ENCODE results near the gene KANK4.

The KANK4 gene

DNA sequence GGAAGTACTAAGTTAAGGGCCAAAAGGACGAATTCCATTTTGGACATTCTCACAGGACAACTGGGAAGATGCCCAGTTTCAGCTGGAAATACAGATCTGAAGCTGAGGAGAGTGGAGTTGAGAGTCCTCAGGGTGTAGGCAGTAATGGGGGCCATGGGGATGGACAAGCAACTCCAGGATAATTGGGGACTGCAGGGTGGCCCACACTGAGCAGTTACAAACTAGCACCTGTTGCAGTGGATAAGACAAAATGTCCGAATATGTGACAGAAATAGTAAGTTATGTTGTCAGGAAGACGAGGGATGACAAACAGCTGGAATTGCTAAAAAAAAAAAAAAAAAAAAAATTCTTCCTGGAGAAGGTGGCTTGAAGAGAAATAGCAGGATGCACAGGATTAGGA is 34.6 kb upstream of the KANK4 start:
- Histone ChIP-seq H3K27me3 (ENCODE audit: low read depth, low read length) (no peaks in the 10 kb centered on the region), H3K4me3 (ENCODE audit: low read depth in 1 of 2, low read length in 2 of 2) (no peak overlapping the region), H3K36me3 (ENCODE audit: control insufficient read depth in 1 of 2, insufficient read depth in 2 of 2, low read length in 2 of 2) (no peaks in the 10 kb centered on the region), H3K9me3 (ENCODE audit: control insufficient read depth in 1 of 2, low read length in 2 of 2) (no peaks in the 10 kb centered on the region), H3K27ac (ENCODE audit: low read length) (no peak overlapping the region), H3K4me1 (ENCODE audit: control insufficient read depth in 1 of 2, insufficient read depth in 2 of 2, low read length in 2 of 2) (no peaks in the 10 kb centered on the region)

DNA sequence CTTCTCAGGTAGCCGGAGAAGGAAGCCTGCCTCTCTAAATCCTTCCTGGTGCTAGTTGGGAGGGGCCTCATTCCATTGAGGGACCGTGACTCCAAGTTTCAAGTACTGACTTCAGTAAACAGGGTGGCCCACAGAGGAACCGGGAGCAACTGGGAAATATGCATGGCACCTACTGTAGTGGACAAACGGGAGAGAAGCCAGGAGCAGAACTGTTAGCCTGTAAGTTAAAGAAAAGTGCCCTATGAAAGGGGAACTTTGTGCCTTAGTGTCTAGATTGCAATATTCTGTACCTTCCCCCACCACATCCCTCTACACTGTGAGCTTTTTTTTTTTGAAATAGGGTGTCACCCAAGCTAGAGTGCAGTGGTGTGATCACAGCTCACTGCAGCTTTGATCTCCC is 33.2 kb upstream of the KANK4 start:
- H3K36me3 ChIP-seq (ENCODE audit: control insufficient read depth in 1 of 2, insufficient read depth in 2 of 2, low read length in 2 of 2): no peaks in the 10 kb centered on the region
- H3K4me1 ChIP-seq (ENCODE audit: control insufficient read depth in 1 of 2, insufficient read depth in 2 of 2, low read length in 2 of 2): no peaks in the 10 kb centered on the region
- no peaks in the 10 kb centered on the region for H3K27me3 ChIP-seq (ENCODE audit: low read depth, low read length)
- no peak overlapping the region for H3K4me3 ChIP-seq (ENCODE audit: low read depth in 1 of 2, low read length in 2 of 2)
- H3K27ac ChIP-seq (ENCODE audit: low read length): no peak overlapping the region
- H3K9me3 ChIP-seq (ENCODE audit: control insufficient read depth in 1 of 2, low read length in 2 of 2): no peaks in the 10 kb centered on the region

DNA sequence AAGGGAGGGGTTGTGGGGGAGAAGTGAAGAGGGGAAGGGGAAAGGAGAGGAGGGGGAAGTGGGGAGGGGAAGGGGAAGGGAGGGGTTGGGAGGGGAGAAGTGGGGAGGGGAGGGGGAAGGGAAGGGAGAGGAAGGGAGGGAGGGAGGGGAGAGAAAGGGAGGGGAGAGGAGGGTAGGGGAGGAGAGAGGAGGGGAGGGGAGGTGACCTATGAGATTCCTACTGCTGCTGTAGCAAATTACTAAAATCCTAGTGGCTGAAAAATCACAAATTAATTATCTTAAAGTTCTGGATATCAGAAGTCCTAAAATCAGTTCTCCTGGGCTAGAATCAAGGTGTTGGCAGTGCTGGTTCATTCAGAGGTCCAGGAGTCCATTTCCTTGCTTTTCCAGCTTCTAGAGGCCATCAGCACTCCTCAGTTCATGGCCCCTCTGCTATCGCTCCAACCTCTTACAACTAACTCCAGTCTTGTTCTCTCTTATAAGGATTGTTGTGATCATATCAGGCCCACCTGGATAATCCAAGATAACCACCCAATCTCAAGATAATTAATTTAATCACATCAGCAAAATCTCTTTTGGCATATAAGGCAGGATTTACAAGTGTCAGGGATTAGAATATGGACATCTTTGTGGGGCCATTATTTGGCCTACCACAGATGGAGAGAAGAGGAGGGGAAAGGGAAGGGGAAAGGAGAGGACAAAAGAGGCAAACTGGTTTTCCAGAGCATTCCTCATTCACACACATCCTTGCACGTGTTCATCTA is 30.4 kb upstream of the KANK4 start:
- Histone ChIP-seq H3K4me1 (ENCODE audit: control insufficient read depth in 1 of 2, insufficient read depth in 2 of 2, low read length in 2 of 2) (no peaks in the 10 kb centered on the region), H3K36me3 (ENCODE audit: control insufficient read depth in 1 of 2, insufficient read depth in 2 of 2, low read length in 2 of 2) (no peaks in the 10 kb centered on the region), H3K9me3 (ENCODE audit: control insufficient read depth in 1 of 2, low read length in 2 of 2) (no peaks in the 10 kb centered on the region), H3K4me3 (ENCODE audit: low read depth in 1 of 2, low read length in 2 of 2) (no peak overlapping the region), H3K27me3 (ENCODE audit: low read depth, low read length) (no peaks in the 10 kb centered on the region), H3K27ac (ENCODE audit: low read length) (no peak overlapping the region)

DNA sequence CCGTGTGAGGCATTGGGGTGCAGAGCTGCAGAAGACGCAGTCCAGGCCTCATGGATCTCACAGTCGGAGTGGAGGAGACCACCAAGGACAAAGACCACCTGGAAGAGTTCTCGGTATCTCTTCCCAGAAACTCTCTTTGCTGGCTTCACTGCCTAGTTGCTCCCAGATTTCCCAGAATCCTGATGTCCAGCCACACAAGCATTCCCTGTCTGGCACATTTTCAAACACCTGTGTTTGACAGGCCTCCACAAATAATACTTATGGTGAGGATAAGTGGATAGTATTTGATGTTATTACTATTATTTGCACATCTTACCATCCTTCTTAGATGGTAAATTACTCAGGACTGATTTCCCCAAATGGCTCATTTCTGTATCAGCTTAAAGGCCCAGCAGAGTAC is 27.7 kb upstream of the KANK4 start:
- H3K36me3 ChIP-seq (ENCODE audit: control insufficient read depth in 1 of 2, insufficient read depth in 2 of 2, low read length in 2 of 2): no peaks in the 10 kb centered on the region
- H3K27me3 ChIP-seq (ENCODE audit: low read depth, low read length): no peaks in the 10 kb centered on the region
- H3K9me3 ChIP-seq (ENCODE audit: control insufficient read depth in 1 of 2, low read length in 2 of 2): no peaks in the 10 kb centered on the region
- no peak overlapping the region for H3K27ac ChIP-seq (ENCODE audit: low read length)
- H3K4me3 ChIP-seq (ENCODE audit: low read depth in 1 of 2, low read length in 2 of 2): no peak overlapping the region
- H3K4me1 ChIP-seq (ENCODE audit: control insufficient read depth in 1 of 2, insufficient read depth in 2 of 2, low read length in 2 of 2): no peaks in the 10 kb centered on the region

DNA sequence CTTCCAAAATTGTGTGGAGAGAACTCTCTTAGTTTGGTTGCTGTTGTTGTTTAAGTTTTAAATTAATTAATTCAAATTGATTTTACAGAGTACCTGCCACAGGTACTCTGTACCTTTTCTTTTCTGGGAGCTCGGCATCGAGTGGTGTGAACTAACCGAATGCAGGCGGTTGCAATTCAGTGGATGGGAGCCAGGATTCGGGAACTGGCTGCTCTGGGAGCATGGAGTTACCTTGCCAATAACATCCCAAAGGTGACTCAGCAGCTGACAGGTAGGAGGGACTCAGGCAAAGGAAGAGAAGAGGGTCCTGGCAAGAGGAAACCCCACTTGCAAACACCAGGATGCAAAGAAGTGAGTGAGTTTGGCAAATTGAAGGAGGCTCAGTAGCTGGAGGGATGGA is 24.7 kb upstream of the KANK4 start:
- H3K27me3 ChIP-seq (ENCODE audit: low read depth, low read length): no peaks in the 10 kb centered on the region
- no peaks in the 10 kb centered on the region for H3K4me1 ChIP-seq (ENCODE audit: control insufficient read depth in 1 of 2, insufficient read depth in 2 of 2, low read length in 2 of 2)

DNA sequence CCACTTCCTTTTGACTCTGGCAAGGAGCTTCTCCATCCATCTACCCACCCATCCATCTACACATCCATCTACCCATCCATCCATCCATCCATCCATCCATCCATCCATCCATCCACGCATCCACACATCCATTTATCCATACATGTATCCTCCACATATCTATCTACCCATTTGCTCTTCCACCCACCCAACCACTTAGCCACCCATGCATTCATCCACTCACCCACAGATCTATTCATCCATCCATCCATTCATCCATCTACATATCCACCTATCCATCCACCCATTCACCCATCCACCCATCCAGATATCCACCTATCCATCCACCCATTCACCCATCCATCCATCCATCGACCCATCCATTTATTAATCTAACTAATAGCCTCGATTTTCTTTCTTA is 23.0 kb upstream of the KANK4 start:
- Histone ChIP-seq H3K4me1 (ENCODE audit: control insufficient read depth in 1 of 2, insufficient read depth in 2 of 2, low read length in 2 of 2) (peaks cover 0 to 11% of the 10 kb centered on the region in 2 donors), H3K27me3 (ENCODE audit: low read depth, low read length) (no peaks in the 10 kb centered on the region), H3K36me3 (ENCODE audit: control insufficient read depth in 1 of 2, insufficient read depth in 2 of 2, low read length in 2 of 2) (no peaks in the 10 kb centered on the region), H3K9me3 (ENCODE audit: control insufficient read depth in 1 of 2, low read length in 2 of 2) (no peaks in the 10 kb centered on the region), H3K27ac (ENCODE audit: low read length) (no peak overlapping the region), H3K4me3 (ENCODE audit: low read depth in 1 of 2, low read length in 2 of 2) (no peak overlapping the region)

More for the DNA sequence above, 24.7 kb upstream of the KANK4 start:
- no peak overlapping the region for H3K4me3 ChIP-seq (ENCODE audit: low read depth in 1 of 2, low read length in 2 of 2)
- no peaks in the 10 kb centered on the region for H3K36me3 ChIP-seq (ENCODE audit: control insufficient read depth in 1 of 2, insufficient read depth in 2 of 2, low read length in 2 of 2)
- H3K9me3 ChIP-seq (ENCODE audit: control insufficient read depth in 1 of 2, low read length in 2 of 2): no peaks in the 10 kb centered on the region
- H3K27ac ChIP-seq (ENCODE audit: low read length): no peak overlapping the region

DNA sequence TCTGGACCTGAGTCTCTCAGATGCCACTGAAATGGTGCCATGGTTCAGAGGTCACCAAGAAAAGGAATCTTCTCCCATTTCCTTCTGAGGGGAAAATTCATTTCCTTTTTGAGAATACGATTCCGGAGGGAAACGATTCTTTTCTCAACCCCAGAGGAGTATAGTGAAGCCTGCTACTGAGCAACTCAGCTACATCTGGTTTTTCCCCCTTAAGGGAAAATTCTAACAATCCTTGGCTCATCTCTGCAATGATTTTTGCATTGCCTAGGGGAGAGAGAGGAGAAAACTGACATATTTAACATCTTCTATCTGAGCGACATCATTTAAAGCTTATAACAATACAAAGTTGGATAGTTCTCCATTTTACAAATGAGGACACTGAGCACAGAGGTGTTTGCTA is 22.4 kb upstream of the KANK4 start:
- Histone ChIP-seq H3K9me3 (ENCODE audit: control insufficient read depth in 1 of 2, low read length in 2 of 2) (no peaks in the 10 kb centered on the region), H3K27ac (ENCODE audit: low read length) (no peak overlapping the region), H3K27me3 (ENCODE audit: low read depth, low read length) (no peaks in the 10 kb centered on the region)

DNA sequence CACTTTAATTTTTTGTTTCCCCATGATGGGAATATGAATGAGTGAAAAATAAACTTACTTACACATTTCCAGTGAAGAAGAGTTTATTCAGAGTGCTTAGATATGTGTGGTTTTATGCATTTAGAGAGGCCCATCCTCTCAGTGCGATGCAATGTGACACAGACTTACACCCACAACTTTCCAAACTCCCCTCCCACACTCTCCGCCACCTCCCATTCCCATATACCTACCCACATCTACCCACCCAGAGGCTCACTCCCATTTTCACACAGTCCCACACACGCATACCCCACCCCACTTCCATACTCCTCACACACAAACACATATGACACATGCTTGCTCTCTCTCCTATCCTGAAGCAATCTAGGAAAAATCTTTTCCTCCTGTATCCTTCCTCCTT is 21.9 kb upstream of the KANK4 start:
- Histone ChIP-seq H3K4me1 (ENCODE audit: control insufficient read depth in 1 of 2, insufficient read depth in 2 of 2, low read length in 2 of 2) (peaks cover 0 to 11% of the 10 kb centered on the region in 2 donors), H3K27me3 (ENCODE audit: low read depth, low read length) (no peaks in the 10 kb centered on the region), H3K4me3 (ENCODE audit: low read depth in 1 of 2, low read length in 2 of 2) (no peak overlapping the region), H3K9me3 (ENCODE audit: control insufficient read depth in 1 of 2, low read length in 2 of 2) (no peaks in the 10 kb centered on the region), H3K36me3 (ENCODE audit: control insufficient read depth in 1 of 2, insufficient read depth in 2 of 2, low read length in 2 of 2) (no peaks in the 10 kb centered on the region), H3K27ac (ENCODE audit: low read length) (no peak overlapping the region)

More for the DNA sequence above, 22.4 kb upstream of the KANK4 start:
- no peaks in the 10 kb centered on the region for H3K36me3 ChIP-seq (ENCODE audit: control insufficient read depth in 1 of 2, insufficient read depth in 2 of 2, low read length in 2 of 2)
- no peak overlapping the region for H3K4me3 ChIP-seq (ENCODE audit: low read depth in 1 of 2, low read length in 2 of 2)
- peaks cover 0 to 11% of the 10 kb centered on the region in 2 donors for H3K4me1 ChIP-seq (ENCODE audit: control insufficient read depth in 1 of 2, insufficient read depth in 2 of 2, low read length in 2 of 2)

DNA sequence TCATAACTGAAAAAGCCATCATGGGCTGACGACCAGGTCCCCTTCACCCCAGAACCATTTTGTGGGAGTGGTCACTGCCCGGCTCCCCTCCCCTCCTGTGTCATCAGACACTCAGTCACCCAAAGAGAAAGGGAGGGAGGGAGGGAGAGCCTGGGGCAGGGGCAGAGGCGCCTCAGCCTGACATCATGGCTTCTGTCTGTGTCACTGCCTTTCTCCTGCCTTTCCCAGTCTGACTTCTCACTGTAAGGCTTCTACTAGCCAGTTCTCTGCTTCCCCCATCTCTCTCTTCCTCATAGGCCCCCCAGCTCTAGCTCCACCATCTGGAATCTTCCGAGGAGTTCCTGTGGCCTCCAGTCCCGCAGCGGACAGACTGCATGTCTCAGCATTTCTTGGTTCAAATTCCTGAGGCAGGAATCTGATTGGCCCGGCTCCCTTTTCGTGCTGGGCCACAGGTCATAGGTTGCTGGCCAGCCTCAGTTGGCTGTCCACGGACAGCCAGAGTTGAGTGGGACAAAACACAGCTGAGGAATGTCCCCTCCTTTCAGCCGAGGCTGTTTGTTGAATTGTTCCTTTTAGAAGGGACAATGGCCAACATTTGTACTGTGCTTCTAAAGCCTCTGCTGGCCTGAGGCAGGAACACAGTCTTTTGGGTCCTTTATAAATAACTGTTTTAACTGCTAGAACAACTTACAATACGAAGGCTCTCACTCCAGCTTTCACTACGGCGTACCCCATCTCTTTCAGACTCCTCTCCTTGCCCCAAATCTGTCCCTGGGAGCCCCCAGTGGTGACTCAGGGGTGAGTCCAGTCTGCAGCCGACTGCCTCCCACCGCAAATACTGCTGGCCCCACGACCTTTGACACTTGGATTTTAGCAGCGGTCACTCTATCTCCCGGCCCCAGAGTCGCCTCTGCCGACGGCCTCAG is 18.7 kb upstream of the KANK4 start:
- Histone ChIP-seq H3K4me3 (ENCODE audit: low read depth in 1 of 2, low read length in 2 of 2) (no peak overlapping the region), H3K9me3 (ENCODE audit: control insufficient read depth in 1 of 2, low read length in 2 of 2) (no peaks in the 10 kb centered on the region), H3K4me1 (ENCODE audit: control insufficient read depth in 1 of 2, insufficient read depth in 2 of 2, low read length in 2 of 2) (peaks cover 0 to 11% of the 10 kb centered on the region in 2 donors), H3K27ac (ENCODE audit: low read length) (no peak overlapping the region), H3K27me3 (ENCODE audit: low read depth, low read length) (no peaks in the 10 kb centered on the region), H3K36me3 (ENCODE audit: control insufficient read depth in 1 of 2, insufficient read depth in 2 of 2, low read length in 2 of 2) (no peaks in the 10 kb centered on the region)

DNA sequence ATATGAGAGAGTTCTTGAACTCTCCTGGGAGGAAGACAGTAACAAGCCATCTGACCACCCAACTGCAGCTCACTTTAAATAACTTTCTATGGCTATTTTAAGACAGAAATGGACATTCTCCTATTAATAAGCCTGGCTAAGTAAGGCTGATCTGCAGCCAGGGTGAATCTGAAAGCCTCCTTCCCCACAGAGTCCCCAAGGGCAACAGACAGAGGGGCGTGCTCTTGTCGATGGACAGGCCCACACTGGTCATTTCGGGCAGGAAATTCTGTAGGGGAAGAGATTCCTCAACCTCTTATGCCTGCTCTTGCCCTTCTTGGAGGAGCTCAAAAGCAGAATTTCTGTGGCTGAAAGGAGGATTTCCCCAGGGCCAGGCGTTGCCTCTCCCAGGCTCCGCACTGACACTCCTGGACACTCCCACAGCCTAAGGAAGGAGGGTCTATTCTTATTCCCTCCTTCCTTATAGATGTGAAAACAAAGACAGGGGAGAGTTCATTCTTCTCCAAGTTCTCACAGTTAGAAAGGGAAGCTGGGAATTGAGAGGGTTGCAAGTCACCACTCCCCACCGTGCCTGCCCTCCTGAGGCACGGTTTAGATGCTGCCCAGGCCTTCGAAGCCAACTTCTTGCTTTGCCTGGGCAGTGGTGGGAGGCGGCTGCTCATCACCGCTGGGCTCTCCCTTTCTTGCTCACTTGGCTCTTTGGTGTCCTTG is 17.9 kb upstream of the KANK4 start:
- Histone ChIP-seq H3K27ac (ENCODE audit: low read length) (no peak overlapping the region), H3K36me3 (ENCODE audit: control insufficient read depth in 1 of 2, insufficient read depth in 2 of 2, low read length in 2 of 2) (no peaks in the 10 kb centered on the region), H3K4me3 (ENCODE audit: low read depth in 1 of 2, low read length in 2 of 2) (no peak overlapping the region), H3K4me1 (ENCODE audit: control insufficient read depth in 1 of 2, insufficient read depth in 2 of 2, low read length in 2 of 2) (peaks cover 0 to 11% of the 10 kb centered on the region in 2 donors), H3K9me3 (ENCODE audit: control insufficient read depth in 1 of 2, low read length in 2 of 2) (no peaks in the 10 kb centered on the region), H3K27me3 (ENCODE audit: low read depth, low read length) (no peaks in the 10 kb centered on the region)

DNA sequence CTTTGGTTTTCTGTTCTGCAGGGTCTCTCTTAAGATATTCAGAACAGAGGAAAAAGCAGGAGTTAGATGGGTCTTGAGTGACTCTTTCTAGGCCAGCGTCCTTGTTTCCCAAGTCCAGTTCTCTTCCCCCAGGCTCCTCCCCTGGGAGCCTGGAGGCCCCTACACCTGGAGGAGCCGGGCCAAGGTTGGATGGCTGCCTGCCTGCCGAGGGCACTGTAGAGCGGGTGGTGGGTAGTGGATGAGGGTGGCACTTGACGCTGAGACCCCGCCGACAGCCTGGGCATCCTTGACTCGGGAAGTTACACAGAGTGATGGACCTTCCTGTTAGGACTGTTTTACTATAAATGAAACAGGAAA is 17.4 kb upstream of the KANK4 start:
- Histone ChIP-seq H3K4me1 (ENCODE audit: control insufficient read depth in 1 of 2, insufficient read depth in 2 of 2, low read length in 2 of 2) (peaks cover 0 to 11% of the 10 kb centered on the region in 2 donors), H3K27ac (ENCODE audit: low read length) (no peak overlapping the region), H3K9me3 (ENCODE audit: control insufficient read depth in 1 of 2, low read length in 2 of 2) (no peaks in the 10 kb centered on the region), H3K36me3 (ENCODE audit: control insufficient read depth in 1 of 2, insufficient read depth in 2 of 2, low read length in 2 of 2) (no peaks in the 10 kb centered on the region), H3K4me3 (ENCODE audit: low read depth in 1 of 2, low read length in 2 of 2) (no peak overlapping the region), H3K27me3 (ENCODE audit: low read depth, low read length) (no peaks in the 10 kb centered on the region)

Data from muscle layer of duodenum (tissue), 2 donors.